Nephron progenitor cell (in vitro differentiated cells): Measurements from ENCODE around the gene TMEM80.
"Not testable (repeated sequence)": the region's sequence is repeated elsewhere in the genome, so short reads cannot be mapped to it uniquely, and the experiment has no call there.

ENCODE experiments used
- DNase-seq: peaks from one replicate; pipeline ENCODE4 v3.0.0; 2021
- H3K27ac Mint-ChIP-seq: 2 replicates; pipeline ENCODE4 v1.8.0; 2021; ENCODE audit warnings: mild to moderate bottlenecking, moderate library complexity, mixed read lengths
- H3K27me3 Mint-ChIP-seq: 2 replicates; pipeline ENCODE4 v1.8.0; 2021; ENCODE audit warnings: mild to moderate bottlenecking, low read depth, mixed read lengths; ENCODE audit not compliant: poor library complexity
- H3K36me3 Mint-ChIP-seq: 2 replicates; pipeline ENCODE4 v1.8.0; 2021; ENCODE audit warnings: low read depth, mixed read lengths
- H3K4me1 Mint-ChIP-seq: 2 replicates; pipeline ENCODE4 v1.8.0; 2021; ENCODE audit warnings: mixed read lengths
- H3K4me3 Mint-ChIP-seq: 2 replicates; pipeline ENCODE4 v1.8.0; 2021; ENCODE audit warnings: mild to moderate bottlenecking, moderate library complexity, mixed read lengths
- H3K9me3 Mint-ChIP-seq: 2 replicates; pipeline ENCODE4 v1.8.0; 2021; ENCODE audit warnings: mild to moderate bottlenecking, moderate library complexity, mixed read lengths
- TF ChIP-seq, protein P1 (sequence below): fragments of 200-600 bp; sonication (generic); IDR thresholded peaks from 2 replicates; pipeline ENCODE4 v1.5.0; 2021; ENCODE audit warnings: antibody characterized with exemption

The TMEM80 gene

DNA sequence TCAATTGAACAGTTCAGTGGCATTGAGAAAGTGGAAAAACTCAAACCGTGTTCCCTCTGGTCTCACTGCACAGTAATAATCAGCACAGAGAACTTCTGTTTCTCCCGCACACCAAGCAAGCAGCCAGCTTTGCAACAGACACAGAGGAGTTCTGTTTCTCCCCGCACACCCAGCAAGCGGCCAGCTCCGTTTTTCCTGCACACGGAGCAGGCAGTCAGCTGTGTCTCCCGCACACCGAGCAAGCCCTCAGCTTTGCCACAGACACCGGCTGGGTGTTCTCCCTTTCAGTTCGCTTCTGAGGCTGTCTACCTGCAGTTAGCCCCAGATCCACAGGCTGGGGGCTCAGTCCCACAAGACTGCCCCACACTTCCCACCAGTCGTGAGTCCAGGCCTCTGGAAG is 41.8 kb downstream of the TMEM80 start:
- H3K36me3 Mint-ChIP-seq = no peaks in the 10 kb centered on the region
- peaks cover 16% of the 10 kb centered on the region for H3K4me1 Mint-ChIP-seq
- H3K27ac Mint-ChIP-seq = peak overlapping the region; percentile 64
- H3K9me3 Mint-ChIP-seq = peaks cover 24% of the 10 kb centered on the region
- H3K4me3 Mint-ChIP-seq = peak overlapping the region; percentile 8
- DNase-seq = no peak
- TF ChIP-seq, protein P1, sequence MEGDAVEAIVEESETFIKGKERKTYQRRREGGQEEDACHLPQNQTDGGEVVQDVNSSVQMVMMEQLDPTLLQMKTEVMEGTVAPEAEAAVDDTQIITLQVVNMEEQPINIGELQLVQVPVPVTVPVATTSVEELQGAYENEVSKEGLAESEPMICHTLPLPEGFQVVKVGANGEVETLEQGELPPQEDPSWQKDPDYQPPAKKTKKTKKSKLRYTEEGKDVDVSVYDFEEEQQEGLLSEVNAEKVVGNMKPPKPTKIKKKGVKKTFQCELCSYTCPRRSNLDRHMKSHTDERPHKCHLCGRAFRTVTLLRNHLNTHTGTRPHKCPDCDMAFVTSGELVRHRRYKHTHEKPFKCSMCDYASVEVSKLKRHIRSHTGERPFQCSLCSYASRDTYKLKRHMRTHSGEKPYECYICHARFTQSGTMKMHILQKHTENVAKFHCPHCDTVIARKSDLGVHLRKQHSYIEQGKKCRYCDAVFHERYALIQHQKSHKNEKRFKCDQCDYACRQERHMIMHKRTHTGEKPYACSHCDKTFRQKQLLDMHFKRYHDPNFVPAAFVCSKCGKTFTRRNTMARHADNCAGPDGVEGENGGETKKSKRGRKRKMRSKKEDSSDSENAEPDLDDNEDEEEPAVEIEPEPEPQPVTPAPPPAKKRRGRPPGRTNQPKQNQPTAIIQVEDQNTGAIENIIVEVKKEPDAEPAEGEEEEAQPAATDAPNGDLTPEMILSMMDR = no peak
- peaks cover 29% of the 10 kb centered on the region for H3K27me3 Mint-ChIP-seq

DNA sequence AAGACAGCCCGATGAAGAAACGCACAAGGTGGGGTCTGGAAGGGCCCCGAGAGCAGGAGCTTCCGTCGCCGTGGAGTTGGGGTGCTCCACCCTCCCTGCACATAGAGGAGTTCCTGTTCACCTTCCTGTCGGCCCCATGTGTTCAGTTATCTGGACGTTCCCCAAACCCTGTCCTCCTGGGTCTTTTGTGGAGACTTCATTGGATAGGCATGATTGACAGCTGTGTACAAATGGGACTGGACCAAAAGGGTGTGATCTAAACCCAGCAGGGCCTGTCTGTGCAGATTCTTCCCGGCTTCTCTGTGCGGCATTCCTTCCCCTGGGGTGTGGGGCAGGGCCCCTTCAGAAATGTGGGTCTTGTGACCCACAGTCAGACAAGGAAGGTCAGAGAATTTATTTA is 42.3 kb downstream of the TMEM80 start:
- Mint-ChIP-seq H3K27me3 (peaks cover 30% of the 10 kb centered on the region), H3K9me3 (peaks cover 24% of the 10 kb centered on the region), H3K27ac (peak overlapping the region; percentile 64), H3K4me1 (peaks cover 16% of the 10 kb centered on the region)
- H3K4me3 Mint-ChIP-seq, DNase-seq, H3K36me3 Mint-ChIP-seq: not testable (repeated sequence)

DNA sequence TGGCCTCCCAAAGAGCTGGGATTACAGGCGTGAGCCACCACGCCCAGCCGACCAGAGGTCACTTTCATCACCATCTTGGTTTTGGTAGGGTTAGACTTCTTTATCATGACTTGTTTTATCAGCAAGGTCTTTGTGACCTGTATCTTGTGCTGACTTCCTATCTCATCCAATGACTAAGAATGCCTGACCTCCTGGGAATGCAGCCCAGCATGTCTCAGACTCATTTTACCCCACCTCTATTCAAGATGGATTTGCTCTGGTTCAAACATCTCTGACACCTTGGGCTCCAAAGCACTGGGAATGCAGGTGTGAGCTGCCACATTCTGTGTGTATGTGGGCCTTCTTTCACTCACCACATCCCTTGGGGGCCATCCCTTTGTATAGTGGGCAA is 46.5 kb downstream of the TMEM80 start:
- Mint-ChIP-seq H3K27ac (no peak overlapping the region), H3K36me3 (no peaks in the 10 kb centered on the region), H3K9me3 (peaks cover 5% of the 10 kb centered on the region), H3K27me3 (peaks cover 36% of the 10 kb centered on the region), H3K4me3 (no peak overlapping the region), H3K4me1 (peaks cover 19% of the 10 kb centered on the region)
- no peak for DNase-seq
- TF ChIP-seq, protein P1 = no peak

DNA sequence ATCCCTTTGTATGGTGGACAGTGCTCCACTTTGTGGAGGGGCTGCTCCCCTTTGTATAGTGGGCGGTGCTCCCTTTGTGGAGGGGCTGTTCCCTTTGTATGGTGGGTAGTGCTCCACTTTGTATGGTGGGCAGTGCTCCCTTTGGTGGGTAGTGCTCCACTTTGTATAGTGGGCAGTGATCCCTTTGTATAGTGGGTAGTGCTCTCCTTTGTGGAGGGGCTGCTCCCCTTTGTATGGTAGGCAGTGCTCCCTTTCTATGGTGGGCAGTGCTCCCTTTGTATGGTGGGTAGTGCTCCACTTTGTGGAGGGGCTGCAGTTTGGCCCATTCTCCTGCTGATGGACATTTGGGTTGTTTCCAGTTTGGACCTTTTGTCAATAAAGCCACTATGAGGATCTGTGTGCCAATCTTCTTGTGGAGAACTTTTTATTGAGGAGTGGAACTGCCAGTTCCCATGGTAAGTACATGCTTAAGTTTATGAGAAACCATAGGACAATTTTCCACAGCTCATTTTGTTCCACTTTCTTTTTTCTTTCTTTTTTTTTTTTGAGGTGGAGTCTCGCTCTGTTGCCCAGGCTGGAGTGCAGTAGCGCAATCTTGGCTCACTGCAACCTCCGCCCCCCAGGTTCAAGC is 47.1 kb downstream of the TMEM80 start:
- H3K4me1 Mint-ChIP-seq = peaks cover 13% of the 10 kb centered on the region
- no peaks in the 10 kb centered on the region for H3K9me3 Mint-ChIP-seq
- H3K36me3 Mint-ChIP-seq = no peaks in the 10 kb centered on the region

DNA sequence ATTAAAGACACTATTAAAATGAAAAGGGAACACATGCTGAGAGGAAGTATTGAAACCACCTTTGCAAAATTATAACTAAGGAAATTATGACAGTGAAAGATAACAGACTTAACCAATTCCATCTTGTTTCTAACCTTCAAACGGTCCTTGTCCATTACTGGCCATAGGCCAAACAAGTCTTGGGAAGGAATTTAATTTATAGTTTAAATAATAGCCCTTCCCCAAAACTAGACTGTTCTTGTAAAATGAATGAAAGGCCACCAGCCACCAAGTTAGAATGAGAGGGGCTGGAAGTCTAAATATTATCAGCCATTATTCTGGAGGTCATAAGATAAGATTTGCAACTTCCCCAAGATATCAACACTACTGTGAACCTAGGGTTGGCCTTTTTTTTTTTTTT is 49.8 kb downstream of the TMEM80 start:
- peaks cover 25% of the 10 kb centered on the region for H3K4me1 Mint-ChIP-seq
- no peak for DNase-seq
- TF ChIP-seq, protein P1 = no peak
- H3K27ac Mint-ChIP-seq = no peak overlapping the region
- no peaks in the 10 kb centered on the region for H3K9me3 Mint-ChIP-seq
- H3K4me3 Mint-ChIP-seq = peak overlapping the region; percentile 54
- peaks cover 19% of the 10 kb centered on the region for H3K27me3 Mint-ChIP-seq
- H3K36me3 Mint-ChIP-seq = no peaks in the 10 kb centered on the region

More for the DNA sequence above, 47.1 kb downstream of the TMEM80 start:
- no peak overlapping the region for H3K27ac Mint-ChIP-seq
- H3K27me3 Mint-ChIP-seq = peaks cover 33% of the 10 kb centered on the region
- TF ChIP-seq, protein P1 = no peak
- H3K4me3 Mint-ChIP-seq = no peak overlapping the region
- no peak for DNase-seq

DNA sequence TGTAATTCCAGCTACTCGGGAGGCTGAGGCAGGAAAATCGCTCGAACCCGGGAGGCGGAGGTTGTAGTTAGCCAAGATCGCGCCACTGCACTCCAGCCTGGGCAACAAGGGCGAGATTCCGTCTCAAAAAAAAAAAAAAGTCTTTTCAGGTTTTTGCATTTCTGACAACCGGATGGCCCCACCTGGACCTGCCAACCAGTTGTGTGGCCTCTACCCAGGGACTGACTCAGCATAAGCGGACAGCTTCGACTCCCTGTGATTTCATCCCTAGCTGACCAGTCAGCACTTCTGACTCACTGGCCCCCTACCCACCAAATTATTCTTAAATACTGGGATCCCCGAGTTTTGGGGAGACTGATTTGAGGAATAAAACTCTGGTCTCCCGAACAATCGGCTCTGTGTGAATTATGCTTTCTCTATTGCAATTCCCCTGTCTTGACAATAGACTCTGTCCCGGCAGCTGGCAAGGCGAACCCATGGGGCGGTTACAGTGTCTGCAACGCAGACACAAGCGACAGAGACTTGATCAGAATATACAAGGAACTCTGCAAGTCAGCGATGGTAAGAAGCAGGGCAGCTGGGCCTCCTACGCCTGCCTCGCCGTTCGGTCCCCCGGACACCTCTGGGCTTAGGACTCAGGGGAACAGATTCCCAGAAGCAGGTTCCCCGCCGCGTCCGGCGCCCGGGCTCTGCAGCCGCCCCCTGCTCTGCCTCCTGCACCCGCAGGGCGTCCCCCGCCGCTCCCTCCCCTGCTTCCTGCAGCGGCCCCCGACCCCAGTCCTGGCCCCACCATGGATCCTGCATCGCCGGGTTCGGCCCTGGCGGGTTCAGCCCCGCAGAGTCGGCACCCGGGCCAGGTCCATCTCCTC is 50.9 kb downstream of the TMEM80 start:
- H3K4me3 Mint-ChIP-seq = peak overlapping the region; percentile 83
- H3K4me1 Mint-ChIP-seq = peaks cover 25% of the 10 kb centered on the region
- H3K27ac Mint-ChIP-seq = no peak overlapping the region
- no peaks in the 10 kb centered on the region for H3K9me3 Mint-ChIP-seq
- TF ChIP-seq, protein P1 = no peak
- H3K36me3 Mint-ChIP-seq = no peaks in the 10 kb centered on the region
- H3K27me3 Mint-ChIP-seq = peaks cover 19% of the 10 kb centered on the region
- no peak for DNase-seq
